ENCODE measurements around the gene SQSTM1. TPM values are rescaled to one million over a fixed set of nuclear protein-coding genes. Genes with fewer than 3 reads are reported as not detected.

The SQSTM1 gene
- total RNA-seq, 1 experiment from 2014 or later = 985 TPM

DNA sequence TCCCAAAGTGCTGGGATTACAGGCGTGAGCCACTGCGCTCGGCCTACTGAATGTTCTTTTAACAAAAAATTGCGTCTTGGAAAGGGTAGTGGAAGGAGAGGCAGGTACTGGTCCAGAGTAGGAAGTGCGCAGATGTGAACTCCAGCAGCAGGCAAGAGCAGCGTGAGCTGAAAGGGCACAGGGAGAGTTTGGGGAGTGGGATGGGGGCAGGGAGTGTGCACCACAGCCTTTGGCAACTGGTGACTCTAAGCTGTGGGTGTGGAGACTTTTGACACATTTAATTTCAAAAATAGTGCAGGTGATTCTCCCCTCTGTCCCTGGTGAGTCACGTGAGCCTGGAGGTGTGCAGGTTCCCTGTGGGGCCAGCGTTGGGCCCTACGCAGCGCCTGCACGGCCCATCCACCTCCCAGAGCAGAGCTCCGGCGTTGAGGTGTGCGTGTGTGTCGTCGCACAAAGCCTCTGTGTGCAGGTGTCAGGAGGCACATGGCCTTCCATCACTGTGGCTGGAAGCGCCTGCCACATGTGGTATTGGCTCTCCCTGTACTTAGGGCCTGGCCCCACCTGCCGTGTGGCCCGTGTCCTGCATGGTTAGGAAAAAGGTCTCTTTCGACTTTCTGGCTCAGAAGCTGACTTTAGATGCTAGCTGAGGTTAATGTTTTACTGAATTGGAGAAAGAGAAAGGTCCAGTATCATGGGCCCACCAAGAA, 11.5 kb downstream of the SQSTM1 start:
- peaks cover 18% of the 10 kb centered on the region for H3K36me3 ChIP-seq (ENCODE audit: control insufficient read depth, insufficient read depth, low read length)
- POLR2A ChIA-PET = interaction anchor here (0.6 kb wide), 1 partner anchor 25 kb away, joined by 4 read pairs; no protein-coding TSS in a partner anchor

DNA sequence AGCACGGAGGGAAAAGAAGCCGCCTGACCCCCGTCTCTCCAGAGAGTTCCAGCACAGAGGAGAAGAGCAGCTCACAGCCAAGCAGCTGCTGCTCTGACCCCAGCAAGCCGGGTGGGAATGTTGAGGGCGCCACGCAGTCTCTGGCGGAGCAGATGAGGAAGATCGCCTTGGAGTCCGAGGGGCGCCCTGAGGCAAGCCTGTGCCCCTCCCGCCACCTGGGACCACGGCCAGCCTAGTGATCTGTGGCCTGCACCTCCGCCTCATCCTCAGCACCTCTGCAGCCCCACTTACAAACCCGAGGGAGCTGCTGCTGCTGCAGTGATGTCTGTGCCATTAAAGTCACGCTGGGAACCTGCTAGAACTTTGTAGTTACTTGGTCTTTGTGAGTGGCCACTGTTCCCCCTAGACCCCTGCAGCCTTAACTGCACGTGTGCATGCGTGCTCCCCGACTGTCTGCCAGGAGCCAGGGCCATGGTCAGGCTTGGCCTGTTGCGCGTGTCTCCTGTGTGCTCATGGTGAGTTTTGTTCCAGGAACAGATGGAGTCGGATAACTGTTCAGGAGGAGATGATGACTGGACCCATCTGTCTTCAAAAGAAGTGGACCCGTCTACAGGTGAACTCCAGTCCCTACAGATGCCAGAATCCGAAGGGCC, 12.5 kb downstream of the SQSTM1 start:
- Histone ChIP-seq H3K4me1 (ENCODE audit: control insufficient read depth, insufficient read depth, low read length) (peaks cover 49% of the 10 kb centered on the region), H3K9me3 (ENCODE audit: control insufficient read depth, insufficient read depth, low read depth, low read length) (no peaks in the 10 kb centered on the region), H3K4me3 (ENCODE audit: low read depth in 2 of 2, low read length in 2 of 2) (no peak overlapping the region), H3K27me3 (ENCODE audit: control insufficient read depth, insufficient read depth, low read length) (no peaks in the 10 kb centered on the region), H3K36me3 (ENCODE audit: control insufficient read depth, insufficient read depth, low read length) (peaks cover 21% of the 10 kb centered on the region), H3K27ac (ENCODE audit: low read length) (peak overlapping the region; percentile 25; the same call in 1 of the 2 replicates)
- TF ChIP-seq POLR2AphosphoS5 (IDR thresholded peaks at IDR 0.05; ENCODE audit: low read depth, low read length) = peak; percentile 48; the same call in 1 of the 2 replicates
- TF ChIP-seq TCF7L2 (IDR thresholded peaks at IDR 0.05; ENCODE audit: low read depth, low read length) = no peak
- TF ChIP-seq, protein P1, sequence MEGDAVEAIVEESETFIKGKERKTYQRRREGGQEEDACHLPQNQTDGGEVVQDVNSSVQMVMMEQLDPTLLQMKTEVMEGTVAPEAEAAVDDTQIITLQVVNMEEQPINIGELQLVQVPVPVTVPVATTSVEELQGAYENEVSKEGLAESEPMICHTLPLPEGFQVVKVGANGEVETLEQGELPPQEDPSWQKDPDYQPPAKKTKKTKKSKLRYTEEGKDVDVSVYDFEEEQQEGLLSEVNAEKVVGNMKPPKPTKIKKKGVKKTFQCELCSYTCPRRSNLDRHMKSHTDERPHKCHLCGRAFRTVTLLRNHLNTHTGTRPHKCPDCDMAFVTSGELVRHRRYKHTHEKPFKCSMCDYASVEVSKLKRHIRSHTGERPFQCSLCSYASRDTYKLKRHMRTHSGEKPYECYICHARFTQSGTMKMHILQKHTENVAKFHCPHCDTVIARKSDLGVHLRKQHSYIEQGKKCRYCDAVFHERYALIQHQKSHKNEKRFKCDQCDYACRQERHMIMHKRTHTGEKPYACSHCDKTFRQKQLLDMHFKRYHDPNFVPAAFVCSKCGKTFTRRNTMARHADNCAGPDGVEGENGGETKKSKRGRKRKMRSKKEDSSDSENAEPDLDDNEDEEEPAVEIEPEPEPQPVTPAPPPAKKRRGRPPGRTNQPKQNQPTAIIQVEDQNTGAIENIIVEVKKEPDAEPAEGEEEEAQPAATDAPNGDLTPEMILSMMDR (IDR thresholded peaks at IDR 0.05) = no peak
- TF ChIP-seq SIN3A (IDR thresholded peaks at IDR 0.05; ENCODE audit: borderline replicate concordance, insufficient read depth, low read depth, low read length) = no peak
- in situ Hi-C loops (cut with HindIII; ENCODE audit: low pct_unique_long_range_greater_than_20kb, low sequenced_read_pairs) (no loop called here), intact Hi-C loops (cut with micrococcal nuclease; ENCODE audit: unreplicated experiment) (no loop called here)
- DNase-seq (ENCODE audit: low read depth, low spot score) = no peak
- no TSS peak for BruUV-seq (replicated peaks)
- POLR2A ChIA-PET = no interaction called here
- ATAC-seq = 0 out of 2 replicates have a peak, but pooled peaks have one; percentile 1
- CTCF ChIA-PET = interaction anchor here (0.6 kb wide), 1 partner anchor 143 kb away, joined by 5 read pairs; no protein-coding TSS in a partner anchor

More for the DNA sequence above, 11.5 kb downstream of the SQSTM1 start:
- no peaks in the 10 kb centered on the region for H3K9me3 ChIP-seq (ENCODE audit: control insufficient read depth, insufficient read depth, low read depth, low read length)
- TF ChIP-seq, protein P2, sequence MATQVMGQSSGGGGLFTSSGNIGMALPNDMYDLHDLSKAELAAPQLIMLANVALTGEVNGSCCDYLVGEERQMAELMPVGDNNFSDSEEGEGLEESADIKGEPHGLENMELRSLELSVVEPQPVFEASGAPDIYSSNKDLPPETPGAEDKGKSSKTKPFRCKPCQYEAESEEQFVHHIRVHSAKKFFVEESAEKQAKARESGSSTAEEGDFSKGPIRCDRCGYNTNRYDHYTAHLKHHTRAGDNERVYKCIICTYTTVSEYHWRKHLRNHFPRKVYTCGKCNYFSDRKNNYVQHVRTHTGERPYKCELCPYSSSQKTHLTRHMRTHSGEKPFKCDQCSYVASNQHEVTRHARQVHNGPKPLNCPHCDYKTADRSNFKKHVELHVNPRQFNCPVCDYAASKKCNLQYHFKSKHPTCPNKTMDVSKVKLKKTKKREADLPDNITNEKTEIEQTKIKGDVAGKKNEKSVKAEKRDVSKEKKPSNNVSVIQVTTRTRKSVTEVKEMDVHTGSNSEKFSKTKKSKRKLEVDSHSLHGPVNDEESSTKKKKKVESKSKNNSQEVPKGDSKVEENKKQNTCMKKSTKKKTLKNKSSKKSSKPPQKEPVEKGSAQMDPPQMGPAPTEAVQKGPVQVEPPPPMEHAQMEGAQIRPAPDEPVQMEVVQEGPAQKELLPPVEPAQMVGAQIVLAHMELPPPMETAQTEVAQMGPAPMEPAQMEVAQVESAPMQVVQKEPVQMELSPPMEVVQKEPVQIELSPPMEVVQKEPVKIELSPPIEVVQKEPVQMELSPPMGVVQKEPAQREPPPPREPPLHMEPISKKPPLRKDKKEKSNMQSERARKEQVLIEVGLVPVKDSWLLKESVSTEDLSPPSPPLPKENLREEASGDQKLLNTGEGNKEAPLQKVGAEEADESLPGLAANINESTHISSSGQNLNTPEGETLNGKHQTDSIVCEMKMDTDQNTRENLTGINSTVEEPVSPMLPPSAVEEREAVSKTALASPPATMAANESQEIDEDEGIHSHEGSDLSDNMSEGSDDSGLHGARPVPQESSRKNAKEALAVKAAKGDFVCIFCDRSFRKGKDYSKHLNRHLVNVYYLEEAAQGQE (IDR thresholded peaks at IDR 0.05; ENCODE audit: insufficient read depth in 1 of 2, low read depth in 2 of 2, low read length in 1 of 2) = no peak
- TF ChIP-seq TCF7L2 (IDR thresholded peaks at IDR 0.05; ENCODE audit: low read depth, low read length) (no peak), POLR2AphosphoS5 (IDR thresholded peaks at IDR 0.05; ENCODE audit: low read depth, low read length) (no peak; the same call in 1 of the 2 replicates), SIN3A (IDR thresholded peaks at IDR 0.05; ENCODE audit: borderline replicate concordance, insufficient read depth, low read depth, low read length) (no peak)
- TF ChIP-seq, protein P1 (IDR thresholded peaks at IDR 0.05) = no peak
- no peak overlapping the region for H3K4me3 ChIP-seq (ENCODE audit: low read depth in 2 of 2, low read length in 2 of 2)
- BruUV-seq (replicated peaks) = no TSS peak
- intact Hi-C loops (cut with micrococcal nuclease; ENCODE audit: unreplicated experiment) = no loop called here
- peak overlapping the region; percentile 25; the same call in 1 of the 2 replicates for H3K27ac ChIP-seq (ENCODE audit: low read length)
- DNase-seq (ENCODE audit: low read depth, low spot score) (no peak), ATAC-seq (peak; percentile 48)
- in situ Hi-C loops (cut with HindIII; ENCODE audit: low pct_unique_long_range_greater_than_20kb, low sequenced_read_pairs) = no loop called here
- CTCF ChIA-PET = interaction anchor here (0.6 kb wide), 1 partner anchor 144 kb away, joined by 5 read pairs; no protein-coding TSS in a partner anchor
- peaks cover 53% of the 10 kb centered on the region for H3K4me1 ChIP-seq (ENCODE audit: control insufficient read depth, insufficient read depth, low read length)
- H3K27me3 ChIP-seq (ENCODE audit: control insufficient read depth, insufficient read depth, low read length) = no peaks in the 10 kb centered on the region

Measured in Panc1 (cell line).